Measurements from ENCODE around the gene GRM7. TPM values are rescaled to one million over a fixed set of nuclear protein-coding genes. Genes with fewer than 3 reads are reported as not detected.

Gene GRM7
- polyA plus RNA-seq, 4 donors, result 0.01 to 0.30 TPM; not detected in 2

DNA sequence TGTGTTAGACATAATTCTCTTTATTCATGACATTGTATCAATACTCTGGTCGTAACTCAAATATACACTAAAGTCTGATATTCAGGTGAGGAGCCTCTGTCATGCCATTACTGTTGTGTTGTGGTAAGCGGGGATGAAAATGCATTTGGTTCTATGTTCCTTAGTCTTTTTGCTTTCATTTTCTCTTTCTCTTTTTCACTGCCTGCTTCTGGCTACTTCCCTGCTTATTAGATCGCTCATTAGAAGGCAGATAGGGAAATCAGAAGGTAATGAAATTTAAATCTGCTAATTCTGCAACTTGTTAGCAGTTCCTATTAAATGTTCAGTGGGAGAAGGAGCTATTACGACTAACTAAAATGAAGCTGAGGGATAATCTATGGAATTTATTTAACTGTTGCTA, 345.0 kb downstream of the GRM7 start:
- WGBS, 3 donors, result 19 to 44% (median 23%) methylated on average over 4 of the region's 4 CpGs
- H3K36me3 ChIP-seq (ENCODE audit: control insufficient read depth in 3 of 3, insufficient read depth in 2 of 3, low read depth in 1 of 3, low read length in 3 of 3), result no peaks in the 10 kb centered on the region
- peak overlapping the region in 1 of 3 donors; percentile 20 for H3K4me3 ChIP-seq (ENCODE audit: low read depth in 1 of 3, low read length in 3 of 3)
- FAIRE-seq (no peak), DNase-seq (peak in 1 of 2 donors; percentile 51)
- no peak overlapping the region for H3K27ac ChIP-seq (ENCODE audit: low read depth in 1 of 3, low read length in 2 of 3)
- no peaks in the 10 kb centered on the region for H3K9me3 ChIP-seq (ENCODE audit: control insufficient read depth in 2 of 2, insufficient read depth in 1 of 2, low read depth in 1 of 2, low read length in 1 of 2)
- no peaks in the 10 kb centered on the region for H3K27me3 ChIP-seq (ENCODE audit: control insufficient read depth in 3 of 3, insufficient read depth in 3 of 3, low read length in 3 of 3)
- H3K4me1 ChIP-seq (ENCODE audit: control insufficient read depth in 3 of 3, insufficient read depth in 2 of 3, low read depth in 1 of 3, low read length in 2 of 3), result no peaks in the 10 kb centered on the region

DNA sequence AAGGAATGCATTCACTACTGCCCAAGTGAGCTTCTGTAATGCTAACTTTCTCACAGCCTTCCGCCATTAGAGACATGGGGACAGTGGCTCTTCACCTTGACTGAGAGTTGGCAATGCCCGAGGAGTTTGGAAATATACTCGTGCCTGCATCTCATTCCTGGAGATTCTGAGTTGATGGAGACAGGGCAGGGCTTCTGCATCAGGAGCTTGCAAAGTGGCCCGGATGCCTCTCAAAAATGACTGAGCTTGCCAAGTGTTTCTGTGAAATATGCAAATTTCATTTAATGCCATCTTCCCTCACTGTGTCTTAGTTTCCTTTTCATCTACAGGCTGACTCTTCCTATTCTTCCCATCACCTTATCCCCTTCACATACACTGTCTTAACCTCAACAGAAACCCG, 346.2 kb downstream of the GRM7 start:
- WGBS, 3 donors, result 82 to 90% (median 87%) methylated on average over 5 of the region's 5 CpGs
- Histone ChIP-seq H3K9me3 (ENCODE audit: control insufficient read depth in 2 of 2, insufficient read depth in 1 of 2, low read depth in 1 of 2, low read length in 1 of 2) (no peaks in the 10 kb centered on the region), H3K4me3 (ENCODE audit: low read depth in 1 of 3, low read length in 3 of 3) (no peak overlapping the region), H3K36me3 (ENCODE audit: control insufficient read depth in 3 of 3, insufficient read depth in 2 of 3, low read depth in 1 of 3, low read length in 3 of 3) (no peaks in the 10 kb centered on the region), H3K27ac (ENCODE audit: low read depth in 1 of 3, low read length in 2 of 3) (no peak overlapping the region), H3K4me1 (ENCODE audit: control insufficient read depth in 3 of 3, insufficient read depth in 2 of 3, low read depth in 1 of 3, low read length in 2 of 3) (no peaks in the 10 kb centered on the region), H3K27me3 (ENCODE audit: control insufficient read depth in 3 of 3, insufficient read depth in 3 of 3, low read length in 3 of 3) (no peaks in the 10 kb centered on the region)
- DNase-seq, result no peak
- no peak for FAIRE-seq

DNA sequence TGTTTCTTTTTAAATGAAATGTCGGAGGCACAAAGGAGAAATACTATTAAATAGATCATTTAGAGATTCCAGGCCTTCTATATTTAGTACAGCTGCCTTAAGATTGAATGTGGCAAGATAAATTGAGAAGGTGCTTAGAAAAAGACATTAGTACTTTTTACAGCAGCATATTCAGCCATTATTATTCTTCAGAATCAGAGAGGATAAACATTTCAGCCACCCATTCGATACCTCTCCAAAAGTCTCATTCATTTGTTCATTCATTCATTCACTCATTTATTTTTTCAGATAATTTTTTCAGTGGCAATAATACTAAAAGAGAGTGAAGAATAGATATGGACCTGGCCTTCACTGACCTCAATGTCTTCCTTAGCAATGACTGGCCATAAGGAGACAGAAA, 347.0 kb downstream of the GRM7 start:
- 73 to 85% (median 75%) methylated on average over 2 of the region's 2 CpGs for WGBS, 3 donors
- Histone ChIP-seq H3K27me3 (ENCODE audit: control insufficient read depth in 3 of 3, insufficient read depth in 3 of 3, low read length in 3 of 3) (no peaks in the 10 kb centered on the region), H3K9me3 (ENCODE audit: control insufficient read depth in 2 of 2, insufficient read depth in 1 of 2, low read depth in 1 of 2, low read length in 1 of 2) (no peaks in the 10 kb centered on the region), H3K27ac (ENCODE audit: low read depth in 1 of 3, low read length in 2 of 3) (no peak overlapping the region), H3K36me3 (ENCODE audit: control insufficient read depth in 3 of 3, insufficient read depth in 2 of 3, low read depth in 1 of 3, low read length in 3 of 3) (no peaks in the 10 kb centered on the region), H3K4me1 (ENCODE audit: control insufficient read depth in 3 of 3, insufficient read depth in 2 of 3, low read depth in 1 of 3, low read length in 2 of 3) (no peaks in the 10 kb centered on the region), H3K4me3 (ENCODE audit: low read depth in 1 of 3, low read length in 3 of 3) (no peak overlapping the region)
- FAIRE-seq, result no peak
- no peak for DNase-seq

DNA sequence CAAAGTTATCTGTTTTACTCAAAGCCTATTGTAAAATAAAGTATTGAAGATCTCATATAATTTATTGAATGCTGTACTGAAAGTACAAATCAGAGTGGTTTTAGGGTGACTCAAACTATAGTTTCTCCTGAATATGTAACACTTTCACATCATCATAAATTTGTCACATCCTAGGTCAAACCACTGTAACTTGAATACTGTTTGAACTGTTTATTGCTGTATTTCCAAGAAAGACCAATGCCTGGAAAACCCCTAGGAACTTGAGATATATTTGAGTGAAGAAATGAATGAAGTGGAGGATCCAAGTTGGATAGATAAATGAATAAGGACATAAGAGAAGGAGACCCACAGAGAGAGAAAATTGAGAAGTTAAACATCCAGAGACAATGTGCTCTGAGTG, 348.2 kb downstream of the GRM7 start:
- no peaks in the 10 kb centered on the region for H3K9me3 ChIP-seq (ENCODE audit: control insufficient read depth in 2 of 2, insufficient read depth in 1 of 2, low read depth in 1 of 2, low read length in 1 of 2)
- DNase-seq (no peak), FAIRE-seq (no peak)
- no peaks in the 10 kb centered on the region for H3K4me1 ChIP-seq (ENCODE audit: control insufficient read depth in 3 of 3, insufficient read depth in 2 of 3, low read depth in 1 of 3, low read length in 2 of 3)
- no peaks in the 10 kb centered on the region for H3K36me3 ChIP-seq (ENCODE audit: control insufficient read depth in 3 of 3, insufficient read depth in 2 of 3, low read depth in 1 of 3, low read length in 3 of 3)
- no peak overlapping the region for H3K27ac ChIP-seq (ENCODE audit: low read depth in 1 of 3, low read length in 2 of 3)
- H3K4me3 ChIP-seq (ENCODE audit: low read depth in 1 of 3, low read length in 3 of 3), result no peak overlapping the region
- H3K27me3 ChIP-seq (ENCODE audit: control insufficient read depth in 3 of 3, insufficient read depth in 3 of 3, low read length in 3 of 3), result no peaks in the 10 kb centered on the region

DNA sequence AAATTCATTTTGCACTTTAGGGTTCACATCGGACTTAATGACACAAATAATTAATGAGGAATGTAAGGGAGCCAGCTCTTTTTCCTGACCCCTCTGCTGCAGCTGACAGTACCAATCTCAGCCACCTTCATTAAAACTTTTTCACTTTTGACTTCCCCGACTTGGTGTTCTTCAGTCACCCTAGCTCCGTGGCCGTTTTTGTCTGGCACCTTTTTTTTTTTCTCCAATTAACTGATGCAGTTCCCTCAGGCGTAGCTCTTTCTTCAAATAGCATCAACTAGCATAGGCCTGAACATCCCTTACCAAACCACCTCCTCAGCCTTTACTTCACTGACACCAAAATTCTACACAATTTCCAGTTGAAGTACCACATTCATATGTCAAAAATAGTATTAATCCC, 350.8 kb downstream of the GRM7 start:
- no peak overlapping the region for H3K4me3 ChIP-seq (ENCODE audit: low read depth in 1 of 3, low read length in 3 of 3)
- H3K36me3 ChIP-seq (ENCODE audit: control insufficient read depth in 3 of 3, insufficient read depth in 2 of 3, low read depth in 1 of 3, low read length in 3 of 3), result no peaks in the 10 kb centered on the region
- H3K27me3 ChIP-seq (ENCODE audit: control insufficient read depth in 3 of 3, insufficient read depth in 3 of 3, low read length in 3 of 3), result no peaks in the 10 kb centered on the region
- H3K9me3 ChIP-seq (ENCODE audit: control insufficient read depth in 2 of 2, insufficient read depth in 1 of 2, low read depth in 1 of 2, low read length in 1 of 2), result no peaks in the 10 kb centered on the region
- H3K4me1 ChIP-seq (ENCODE audit: control insufficient read depth in 3 of 3, insufficient read depth in 2 of 3, low read depth in 1 of 3, low read length in 2 of 3), result no peaks in the 10 kb centered on the region
- no peak overlapping the region for H3K27ac ChIP-seq (ENCODE audit: low read depth in 1 of 3, low read length in 2 of 3)
- no peak for DNase-seq
- WGBS, 3 donors, result 61 to 73% (median 63%) methylated on average over 5 of the region's 5 CpGs
- FAIRE-seq, result no peak

DNA sequence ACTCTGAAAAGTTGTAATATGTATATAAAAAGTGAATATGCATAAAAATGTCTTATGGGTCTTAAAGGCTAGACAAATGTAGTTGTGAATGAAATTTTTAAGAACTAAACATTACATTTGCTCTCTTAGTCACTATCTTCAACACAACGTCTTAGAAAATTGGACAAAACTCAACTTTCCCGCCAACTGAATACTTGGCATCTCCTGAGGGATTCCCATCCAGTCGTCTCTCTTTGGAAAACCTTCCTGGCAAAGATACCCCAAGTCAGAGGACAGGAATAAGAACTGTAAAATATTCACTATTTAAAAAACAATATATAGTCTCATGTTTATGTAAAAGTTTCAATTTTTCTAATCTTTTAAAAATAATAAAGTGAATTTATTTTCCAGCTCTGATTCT, 354.8 kb downstream of the GRM7 start:
- Histone ChIP-seq H3K9me3 (ENCODE audit: control insufficient read depth in 2 of 2, insufficient read depth in 1 of 2, low read depth in 1 of 2, low read length in 1 of 2) (no peaks in the 10 kb centered on the region), H3K4me1 (ENCODE audit: control insufficient read depth in 3 of 3, insufficient read depth in 2 of 3, low read depth in 1 of 3, low read length in 2 of 3) (no peaks in the 10 kb centered on the region), H3K27ac (ENCODE audit: low read depth in 1 of 3, low read length in 2 of 3) (no peak overlapping the region), H3K36me3 (ENCODE audit: control insufficient read depth in 3 of 3, insufficient read depth in 2 of 3, low read depth in 1 of 3, low read length in 3 of 3) (no peaks in the 10 kb centered on the region), H3K27me3 (ENCODE audit: control insufficient read depth in 3 of 3, insufficient read depth in 3 of 3, low read length in 3 of 3) (no peaks in the 10 kb centered on the region), H3K4me3 (ENCODE audit: low read depth in 1 of 3, low read length in 3 of 3) (no peak overlapping the region)
- DNase-seq (no peak), FAIRE-seq (no peak)
- 72 to 79% (median 78%) methylated on average over 3 of the region's 3 CpGs for WGBS, 3 donors

DNA sequence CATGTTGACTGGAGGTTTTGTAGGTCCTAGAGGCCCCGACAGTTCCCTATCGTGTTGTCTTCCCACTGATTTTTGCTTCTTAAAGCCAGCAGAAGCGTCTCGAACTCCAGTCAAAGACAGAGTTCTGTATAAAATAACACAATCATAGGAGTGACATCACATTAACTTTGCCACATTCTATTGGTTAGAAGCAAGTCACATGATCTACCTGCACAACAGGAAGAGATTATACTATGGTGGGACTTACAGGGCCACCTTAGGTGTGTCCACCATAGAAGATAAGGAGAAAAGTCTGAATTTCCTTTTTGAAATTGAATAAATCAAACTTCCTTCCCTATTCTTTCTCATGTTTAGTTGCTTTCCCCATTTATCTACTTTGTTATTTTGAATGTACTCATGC, 365.5 kb downstream of the GRM7 start:
- WGBS, 3 donors, result 93 to 96% (median 94%) methylated on average over 4 of the region's 4 CpGs
- Histone ChIP-seq H3K27ac (ENCODE audit: low read depth in 1 of 3, low read length in 2 of 3) (no peak overlapping the region), H3K9me3 (ENCODE audit: control insufficient read depth in 2 of 2, insufficient read depth in 1 of 2, low read depth in 1 of 2, low read length in 1 of 2) (no peaks in the 10 kb centered on the region), H3K27me3 (ENCODE audit: control insufficient read depth in 3 of 3, insufficient read depth in 3 of 3, low read length in 3 of 3) (no peaks in the 10 kb centered on the region), H3K4me1 (ENCODE audit: control insufficient read depth in 3 of 3, insufficient read depth in 2 of 3, low read depth in 1 of 3, low read length in 2 of 3) (no peaks in the 10 kb centered on the region), H3K4me3 (ENCODE audit: low read depth in 1 of 3, low read length in 3 of 3) (no peak overlapping the region), H3K36me3 (ENCODE audit: control insufficient read depth in 3 of 3, insufficient read depth in 2 of 3, low read depth in 1 of 3, low read length in 3 of 3) (no peaks in the 10 kb centered on the region)
- DNase-seq, result no peak
- no peak for FAIRE-seq

DNA sequence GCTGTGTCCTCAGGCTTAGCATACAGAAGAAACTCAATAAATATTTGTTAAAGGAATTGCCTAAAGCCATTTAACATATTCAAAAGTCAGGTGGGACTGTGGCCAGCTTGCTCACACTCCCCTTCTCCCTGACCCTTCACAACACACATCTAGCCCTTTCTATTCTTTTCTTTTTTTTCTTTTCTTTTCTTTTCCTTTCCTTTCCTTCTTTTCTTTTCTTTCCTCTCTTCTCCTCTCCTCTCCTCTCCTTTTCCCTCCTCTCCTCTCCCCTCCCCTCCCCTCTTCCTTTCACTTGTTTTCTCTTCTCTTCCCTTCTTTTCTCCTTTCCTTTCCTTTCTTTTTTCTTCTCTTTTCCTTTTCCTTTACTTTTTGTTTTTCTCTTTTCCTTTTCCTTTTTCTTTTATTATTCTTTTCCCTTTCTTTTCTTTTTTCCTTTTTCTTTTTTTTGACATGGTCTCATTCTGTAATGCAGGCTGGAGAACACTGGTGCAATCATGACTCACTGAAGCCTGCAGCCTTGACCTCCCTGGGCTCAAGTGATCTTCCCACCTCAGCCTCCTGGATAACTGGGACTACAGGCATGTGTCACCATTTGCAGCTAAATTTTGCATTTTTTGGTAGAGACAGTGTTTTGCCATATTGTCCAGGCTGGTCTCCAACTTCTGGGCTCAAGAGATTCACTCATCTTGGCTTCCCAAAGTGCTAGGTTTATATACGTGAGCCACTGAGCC, 377.8 kb downstream of the GRM7 start:
- no peak overlapping the region for H3K27ac ChIP-seq (ENCODE audit: low read depth in 1 of 3, low read length in 2 of 3)
- DNase-seq, result no peak
- FAIRE-seq, result no peak
- WGBS, 3 donors, result 61 to 90% (median 87%) methylated on average over 1 of the region's 1 CpG
- H3K4me1 ChIP-seq (ENCODE audit: control insufficient read depth in 3 of 3, insufficient read depth in 2 of 3, low read depth in 1 of 3, low read length in 2 of 3), result no peaks in the 10 kb centered on the region
- H3K4me3 ChIP-seq (ENCODE audit: low read depth in 1 of 3, low read length in 3 of 3), result no peak overlapping the region
- H3K9me3 ChIP-seq (ENCODE audit: control insufficient read depth in 2 of 2, insufficient read depth in 1 of 2, low read depth in 1 of 2, low read length in 1 of 2), result no peaks in the 10 kb centered on the region
- no peaks in the 10 kb centered on the region for H3K36me3 ChIP-seq (ENCODE audit: control insufficient read depth in 3 of 3, insufficient read depth in 2 of 3, low read depth in 1 of 3, low read length in 3 of 3)
- no peaks in the 10 kb centered on the region for H3K27me3 ChIP-seq (ENCODE audit: control insufficient read depth in 3 of 3, insufficient read depth in 3 of 3, low read length in 3 of 3)
